GM19467 (cell line): ENCODE results near the gene LRRC28.

Source experiments
- ATAC-seq: cut with Tn5 transposase; IDR thresholded peaks from one replicate; pipeline ENCODE4 v1.9.1; 2021; ENCODE audit warnings: mild to moderate bottlenecking, moderate library complexity; ENCODE audit not compliant: unreplicated experiment

LRRC28 gene

DNA sequence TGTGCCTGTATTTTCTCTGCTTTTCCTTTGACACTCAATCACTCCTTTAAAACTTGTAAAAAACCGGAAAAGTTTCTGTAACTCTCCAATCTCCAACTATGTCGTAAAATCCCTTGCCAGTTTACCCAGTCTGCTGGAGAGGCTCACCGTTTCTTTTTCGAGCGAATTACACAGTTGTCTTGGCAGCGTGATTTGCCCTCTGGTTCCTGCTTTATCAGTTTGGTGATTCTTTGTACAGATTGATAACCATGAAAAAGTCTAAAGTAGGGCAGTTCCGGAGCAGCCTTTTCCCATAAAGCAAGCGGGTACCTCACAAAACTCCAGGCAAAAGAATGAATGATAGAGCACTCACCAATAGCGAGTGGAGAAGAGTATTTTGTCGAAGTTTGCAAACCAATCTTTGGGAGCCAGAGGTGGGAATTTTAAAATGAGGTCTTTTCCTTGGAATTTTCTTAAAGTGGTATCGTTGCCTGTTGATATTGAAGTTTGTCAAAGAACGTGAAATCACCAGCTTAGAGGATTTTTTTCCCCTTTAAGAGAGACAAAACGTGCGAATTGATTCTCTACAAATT, 1.9 kb upstream of the LRRC28 start, which contains the start of gene TTC23:
TSS of gene TTC23 (minus strand) at position 312 of the 572 bp plus-strand sequence. CDS start 20,869 bp downstream, outside the sequence.
- ATAC-seq = no peak

DNA sequence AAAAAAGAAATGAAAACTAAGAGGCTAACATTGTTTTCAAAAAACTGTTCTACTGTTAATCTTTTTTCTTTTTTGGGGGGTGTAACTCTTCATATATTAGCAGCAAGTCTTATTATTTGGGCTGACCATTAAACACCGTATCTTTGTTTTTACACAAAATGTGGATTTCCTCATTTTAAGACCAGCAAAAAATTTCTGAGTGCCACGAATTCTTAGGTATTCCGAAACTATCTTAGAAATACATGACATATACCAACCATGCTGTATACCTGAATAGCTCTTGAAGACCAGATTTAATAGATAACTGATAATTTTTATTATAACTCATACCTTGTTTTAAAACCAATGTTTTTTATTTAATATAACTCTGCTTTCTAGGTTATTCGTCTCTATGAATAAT, 1.3 kb upstream of the LRRC28 start:
- no peak for ATAC-seq

DNA sequence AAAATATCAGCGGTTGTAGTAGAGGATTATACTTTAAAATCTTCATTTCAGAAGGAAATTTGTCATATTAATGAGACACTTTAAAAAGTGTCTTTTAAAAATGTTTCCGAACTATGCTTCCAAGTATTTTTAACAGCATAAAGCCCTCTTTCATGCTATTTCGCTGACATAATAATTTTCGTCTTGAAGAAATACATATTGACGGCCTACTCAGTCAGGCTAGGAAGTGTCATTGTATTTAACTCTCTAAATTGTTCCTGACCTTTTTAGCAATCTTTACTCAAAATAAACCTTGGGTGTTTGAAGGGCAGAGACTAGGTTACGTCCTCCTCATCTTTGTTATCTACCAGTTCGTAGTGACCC, 806 bp upstream of the LRRC28 start:
- ATAC-seq = no peak

- no peak for ATAC-seq
Measured at GRCh38 chr15:99252326-99252725, 1.0 kb downstream of the LRRC28 start.

GRCh38 chr15:99253381-99254090, 2.3 kb downstream of the LRRC28 start:
- ATAC-seq = no peak

DNA sequence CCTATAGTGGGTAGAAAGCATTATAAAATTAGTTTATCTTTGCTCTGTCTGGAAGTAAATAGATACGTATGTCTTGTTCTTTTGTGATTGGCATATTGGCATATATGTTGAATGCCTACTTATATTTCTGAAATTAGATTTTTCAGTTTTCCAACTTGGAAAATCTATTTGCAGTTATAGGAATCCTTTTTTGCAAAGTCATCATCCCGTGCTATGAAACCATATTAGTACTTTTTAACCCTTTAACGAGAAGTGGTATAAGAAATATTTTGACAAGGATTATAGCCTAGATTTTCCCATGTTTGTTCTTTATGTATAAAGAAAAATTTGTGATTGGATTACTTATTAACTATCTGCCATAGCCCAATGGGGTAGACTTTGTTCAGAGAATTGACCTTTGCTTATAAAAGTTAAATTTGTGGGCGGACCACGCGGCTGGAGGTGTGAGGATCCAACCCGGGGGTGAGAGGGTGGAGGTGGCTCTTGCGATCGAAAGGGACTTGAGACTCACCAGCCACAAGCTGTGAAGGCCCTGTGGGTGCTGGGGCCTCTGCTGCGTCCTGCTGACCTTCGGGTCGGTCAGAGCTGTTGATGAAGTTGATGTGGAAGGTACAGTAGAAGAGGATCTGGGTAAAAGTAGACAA, 5.9 kb downstream of the LRRC28 start:
- no peak for ATAC-seq

- no peak for ATAC-seq
Measured at GRCh38 chr15:99264125-99264524, 12.8 kb downstream of the LRRC28 start.

DNA sequence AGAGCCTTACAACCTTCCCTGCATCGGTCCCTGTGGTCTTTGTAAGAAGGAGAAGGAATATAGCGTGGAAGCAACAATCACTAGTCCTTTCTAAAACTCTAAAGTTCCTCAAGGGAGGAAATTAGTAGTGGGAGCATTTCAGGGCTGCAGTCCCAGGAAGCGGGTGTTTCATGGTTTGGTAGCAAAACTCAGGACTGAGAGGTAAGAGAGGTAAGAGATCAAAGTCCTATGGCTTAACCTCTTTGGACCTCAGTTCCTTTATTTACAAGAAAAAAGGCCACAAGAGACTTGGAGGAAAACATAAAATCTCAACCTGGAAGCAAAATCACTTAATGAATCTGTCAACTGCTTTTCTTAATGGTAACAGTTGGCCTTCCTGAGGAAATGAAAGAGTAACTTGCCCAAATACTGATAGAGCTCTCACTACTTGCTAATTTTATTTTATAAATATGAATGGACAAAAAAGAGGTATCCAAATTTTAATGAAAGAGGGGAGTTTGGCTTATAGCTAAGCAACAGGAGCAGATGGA, 14.3 kb downstream of the LRRC28 start:
- no peak for ATAC-seq

DNA sequence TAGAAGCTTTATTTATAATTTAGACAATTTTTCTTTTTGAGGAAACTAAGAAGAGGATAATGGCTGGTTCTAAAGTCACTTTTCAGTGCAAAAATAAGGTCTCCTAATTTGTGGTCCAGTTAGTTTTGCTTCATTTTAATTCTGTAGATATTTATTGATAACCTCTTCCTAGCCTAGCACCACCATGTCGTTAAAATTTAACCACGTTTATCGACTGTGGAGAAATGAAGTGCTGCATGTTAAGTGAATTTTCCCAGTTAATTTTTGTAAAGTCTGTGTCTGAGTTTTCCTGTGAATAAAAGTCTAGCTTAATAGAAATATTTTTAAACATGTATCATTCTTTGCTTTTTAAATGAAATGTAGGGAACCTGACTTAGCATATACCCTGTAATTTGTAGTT, 16.7 kb downstream of the LRRC28 start:
- no peak for ATAC-seq

GRCh38 chr15:99268431-99268830, 17.1 kb downstream of the LRRC28 start:
- no peak for ATAC-seq

GRCh38 chr15:99273801-99274200, 22.5 kb downstream of the LRRC28 start:
- no peak for ATAC-seq

- ATAC-seq = no peak
Measured at GRCh38 chr15:99275061-99275460, 23.8 kb downstream of the LRRC28 start.

DNA sequence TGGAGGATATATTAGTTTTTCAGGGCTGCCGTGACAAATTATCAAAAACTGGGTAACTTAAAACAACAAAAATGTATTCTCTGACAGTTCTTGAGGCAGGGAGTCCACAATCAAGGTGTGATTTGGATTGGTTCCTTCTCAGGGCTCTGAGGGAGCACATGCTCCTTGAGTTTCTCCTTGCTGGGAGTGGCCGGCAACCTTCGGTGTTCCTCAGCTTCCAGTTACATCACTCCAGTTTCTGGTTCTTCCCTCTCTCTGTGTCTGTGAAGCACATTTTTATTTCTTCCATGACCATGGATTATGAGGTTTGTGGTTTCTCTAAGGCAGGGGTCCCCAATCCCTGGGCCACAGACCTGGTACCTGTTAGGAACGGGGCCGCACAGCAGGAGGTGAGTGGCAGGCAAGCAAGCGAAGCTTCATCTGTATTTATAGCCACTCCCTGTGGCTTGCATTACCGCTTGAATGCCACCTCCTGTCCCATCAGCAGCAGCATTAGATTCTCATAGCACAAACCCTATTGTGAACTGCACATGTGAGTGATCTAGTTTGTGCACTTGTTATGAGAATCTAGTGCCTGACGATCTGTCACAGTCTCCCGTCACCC, 24.3 kb downstream of the LRRC28 start:
- ATAC-seq = no peak

DNA sequence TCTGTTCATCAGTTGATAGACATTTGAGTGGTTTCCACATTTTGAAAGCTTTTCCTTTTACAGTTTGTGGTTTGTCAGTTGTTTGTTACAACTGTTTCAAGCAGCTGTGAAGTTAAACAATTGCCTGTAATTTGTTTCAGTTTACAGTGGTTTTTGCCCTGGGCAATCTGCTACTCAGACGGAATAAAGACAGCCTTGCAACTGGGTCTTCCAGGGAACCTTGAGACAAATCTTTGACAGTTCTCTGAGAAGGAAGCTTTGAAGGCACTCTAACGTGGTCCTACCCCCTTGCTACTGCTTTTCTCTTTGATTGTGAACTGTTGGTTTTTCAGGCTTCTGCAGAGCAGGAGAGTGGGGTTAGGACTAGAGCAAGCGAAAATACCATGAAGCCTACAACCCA, 28.0 kb downstream of the LRRC28 start:
- ATAC-seq = no peak

DNA sequence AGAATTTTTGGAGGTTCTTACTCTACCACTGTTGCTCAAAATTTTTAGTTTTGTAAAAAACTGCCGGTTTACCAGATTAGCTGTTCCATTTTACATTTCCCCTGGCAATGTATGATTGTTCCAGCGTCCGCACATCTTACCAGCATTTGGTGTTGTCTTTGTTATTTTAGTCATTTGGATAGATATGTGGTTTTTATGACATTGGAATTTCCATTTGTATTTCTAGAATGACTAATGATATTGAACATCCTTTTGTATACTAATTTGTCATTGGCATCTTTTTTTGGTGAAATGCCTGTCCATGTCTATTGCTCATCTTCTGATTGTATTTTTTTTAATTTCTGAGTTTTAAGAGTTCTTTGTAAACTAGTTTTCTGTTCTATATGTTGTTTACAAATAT, 28.5 kb downstream of the LRRC28 start:
- no peak for ATAC-seq

DNA sequence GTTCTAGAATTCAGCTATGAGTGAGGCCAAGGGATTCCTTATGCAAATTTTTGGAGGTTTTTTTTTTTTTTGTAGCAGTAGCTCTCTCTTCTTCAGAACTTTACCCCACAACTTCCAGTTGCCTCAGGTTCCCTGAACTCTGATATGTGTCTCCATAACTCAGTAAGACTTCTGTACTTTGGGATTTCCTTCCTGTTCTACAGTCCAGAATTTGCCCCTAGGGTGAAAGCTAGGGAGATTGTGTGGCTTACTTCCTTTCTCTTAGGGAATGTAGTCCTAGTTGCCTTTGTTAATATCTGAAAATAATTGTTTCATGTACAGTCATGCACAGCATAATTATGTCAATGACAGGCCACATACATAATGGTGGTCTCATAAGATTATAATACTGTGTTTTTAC, 30.8 kb downstream of the LRRC28 start:
- no peak for ATAC-seq

DNA sequence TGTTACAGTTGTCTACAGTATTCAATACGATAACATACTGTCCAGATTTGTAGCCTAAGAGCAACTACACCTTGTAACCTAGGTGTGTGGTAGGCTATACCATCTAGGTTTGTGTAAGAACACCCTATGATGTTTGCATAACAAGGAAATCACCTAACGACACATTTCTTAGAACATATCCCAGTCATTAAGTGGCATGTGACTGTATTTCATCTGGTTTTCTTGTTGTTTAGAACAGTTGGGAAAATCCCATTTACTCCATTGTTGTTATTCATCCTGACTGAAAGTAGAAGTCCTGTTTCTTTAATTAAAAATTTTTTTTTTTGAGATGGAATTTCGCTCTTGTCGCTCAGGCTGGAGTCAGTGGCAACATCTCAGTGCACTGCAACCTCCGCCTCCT, 31.3 kb downstream of the LRRC28 start:
- ATAC-seq = no peak

- ATAC-seq = no peak
Measured at GRCh38 chr15:99283717-99284116, 32.4 kb downstream of the LRRC28 start.

DNA sequence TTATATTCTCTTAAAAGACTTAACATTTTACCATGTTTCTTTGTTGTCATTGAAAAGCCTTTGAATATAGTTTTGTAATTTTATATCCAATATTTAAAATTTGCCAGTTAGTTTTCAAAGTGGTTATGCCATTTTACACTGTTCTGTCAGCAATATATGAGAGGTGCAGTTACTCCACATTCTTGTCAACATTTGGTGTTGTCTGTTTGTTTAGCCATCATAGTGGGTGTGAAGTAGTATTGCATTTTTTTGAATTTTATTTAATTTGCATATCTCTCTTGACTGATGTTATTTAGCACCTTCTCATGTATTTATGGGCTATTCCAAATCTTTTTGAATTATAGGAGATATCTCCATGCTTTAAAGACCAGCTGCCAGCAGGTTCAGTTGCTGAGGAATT, 40.4 kb downstream of the LRRC28 start:
- no peak for ATAC-seq

- ATAC-seq = no peak
Measured at GRCh38 chr15:99295840-99296239, 44.6 kb downstream of the LRRC28 start.

GRCh38 chr15:99296386-99296785, 45.1 kb downstream of the LRRC28 start:
- no peak for ATAC-seq

DNA sequence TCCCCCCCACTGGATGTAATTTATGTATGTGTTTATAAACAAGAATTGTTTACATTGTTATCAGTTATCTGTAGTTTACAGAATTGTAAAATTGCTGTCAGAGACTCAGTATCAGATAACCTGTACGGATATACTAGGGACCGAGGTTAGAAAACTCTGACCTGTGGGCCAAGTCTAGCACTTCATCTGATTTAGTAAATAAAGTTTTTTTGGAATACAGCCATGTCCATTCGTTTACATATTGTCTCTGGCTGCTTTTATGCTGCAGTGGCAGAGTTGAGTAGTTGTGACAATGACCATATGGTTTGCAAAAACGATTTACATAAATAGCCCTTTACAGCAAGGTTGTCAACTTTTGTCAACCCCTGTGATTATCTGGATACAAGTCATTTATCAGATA, 52.6 kb downstream of the LRRC28 start:
- ATAC-seq = no peak
